Muscle layer of duodenum (tissue), 2 donors: ENCODE data around the gene CRCP.
"Not testable (repeated sequence)": the region's sequence is repeated elsewhere in the genome, so short reads cannot be mapped to it uniquely, and the experiment has no call there.

Source experiments
- H3K27ac ChIP-seq: one replicate; pipeline ENCODE4 v1.7.0; 2013; ENCODE audit warnings: mild to moderate bottlenecking, low read length
- H3K27me3 ChIP-seq: one replicate; pipeline ENCODE4 v1.7.0; 2013; ENCODE audit warnings: low read depth, mild to moderate bottlenecking, control low read depth, low read length
- H3K36me3 ChIP-seq, 2 donors: one replicate each; pipeline ENCODE4 v1.7.0; 2013; ENCODE audit warnings: low read length in 2 of 2, control low read depth in 1 of 2, mild to moderate bottlenecking in 1 of 2; ENCODE audit not compliant: insufficient read depth in 2 of 2, control insufficient read depth in 1 of 2
- H3K4me1 ChIP-seq, 2 donors: one replicate each; pipeline ENCODE4 v1.7.0; 2013; ENCODE audit warnings: low read length in 2 of 2, mild to moderate bottlenecking in 2 of 2, control low read depth in 1 of 2, moderate library complexity in 1 of 2; ENCODE audit not compliant: insufficient read depth in 2 of 2, control insufficient read depth in 1 of 2
- H3K4me3 ChIP-seq, 2 donors: one replicate each; pipeline ENCODE4 v1.7.0; 2013; ENCODE audit warnings: low read length in 2 of 2, low read depth in 1 of 2, mild to moderate bottlenecking in 1 of 2
- H3K9me3 ChIP-seq, 2 donors: one replicate each; pipeline ENCODE4 v1.7.0; 2013; ENCODE audit warnings: low read length in 2 of 2, control low read depth in 1 of 2, mild to moderate bottlenecking in 1 of 2; ENCODE audit not compliant: control insufficient read depth in 1 of 2
- donor health status: healthy.

CRCP gene

GRCh38 chr7:66163186-66163610 is 48.6 kb downstream of the CRCP start:
- Histone ChIP-seq H3K9me3 (peaks cover 0 to 2% of the 10 kb centered on the region in 2 donors), H3K27me3 (no peaks in the 10 kb centered on the region), H3K36me3 (peaks cover 0 to 7% of the 10 kb centered on the region in 2 donors), H3K4me1 (no peaks in the 10 kb centered on the region), H3K4me3 (no peak overlapping the region), H3K27ac (no peak overlapping the region)

DNA sequence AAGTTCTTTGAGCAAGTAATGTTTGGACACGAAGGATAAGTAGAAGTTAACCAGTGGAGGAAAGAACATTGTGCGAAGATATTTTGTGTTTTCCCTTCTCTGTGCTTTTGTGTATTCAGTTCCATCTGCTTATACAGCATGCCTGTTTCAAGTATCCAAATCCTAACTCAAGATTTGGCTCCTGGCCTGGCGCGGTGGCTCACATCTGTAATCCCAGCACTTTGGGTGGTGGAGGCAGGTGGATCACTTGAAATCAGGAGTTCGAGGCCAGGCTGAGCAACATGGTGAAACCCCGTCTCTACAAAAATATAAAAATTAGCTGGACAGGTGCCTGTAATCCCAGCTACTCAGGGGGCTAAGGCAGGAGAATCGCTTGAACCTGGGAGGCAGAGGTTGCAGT is 49.7 kb downstream of the CRCP start:
- Histone ChIP-seq H3K36me3 (no peaks in the 10 kb centered on the region), H3K27ac (no peak overlapping the region), H3K9me3 (peaks cover 0 to 2% of the 10 kb centered on the region in 2 donors), H3K4me3 (no peak overlapping the region), H3K4me1 (no peaks in the 10 kb centered on the region), H3K27me3 (no peaks in the 10 kb centered on the region)

DNA sequence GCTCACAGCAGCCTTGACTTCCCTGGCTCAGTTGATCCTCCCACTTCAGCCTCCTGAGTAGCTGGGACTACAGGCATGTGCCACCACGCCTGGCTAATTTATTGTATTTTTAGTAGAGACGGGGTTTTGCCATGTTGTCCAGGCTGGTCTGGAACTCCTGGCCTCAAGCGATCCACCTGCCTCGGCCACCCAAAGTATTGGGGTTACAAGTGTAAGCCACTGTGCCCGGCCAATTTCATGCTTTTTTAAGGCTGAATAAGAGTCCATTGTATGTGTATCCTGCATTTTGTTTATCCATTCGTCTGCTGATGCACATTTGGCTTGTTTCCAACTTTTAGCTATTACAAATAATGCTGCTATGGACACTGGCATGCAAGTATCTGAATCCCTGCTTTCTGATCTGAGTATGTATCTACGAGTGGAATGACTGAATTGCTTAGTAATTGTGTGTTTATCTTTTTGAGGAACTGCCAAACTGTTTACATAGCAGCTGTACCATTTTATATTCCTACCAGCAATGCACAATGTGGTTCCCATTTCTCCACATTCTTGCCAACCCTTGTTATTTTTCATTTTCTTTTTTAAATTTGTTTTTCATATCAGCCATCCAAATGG is 53.2 kb downstream of the CRCP start:
- Histone ChIP-seq H3K36me3 (no peaks in the 10 kb centered on the region), H3K4me1 (no peaks in the 10 kb centered on the region), H3K27me3 (no peaks in the 10 kb centered on the region), H3K27ac (no peak overlapping the region), H3K4me3 (no peak overlapping the region), H3K9me3 (no peaks in the 10 kb centered on the region)

GRCh38 chr7:66169616-66170015 is 55.0 kb downstream of the CRCP start:
- no peaks in the 10 kb centered on the region for H3K9me3 ChIP-seq
- no peaks in the 10 kb centered on the region for H3K27me3 ChIP-seq
- no peaks in the 10 kb centered on the region for H3K36me3 ChIP-seq
- no peak overlapping the region for H3K27ac ChIP-seq
- no peak overlapping the region for H3K4me3 ChIP-seq
- no peaks in the 10 kb centered on the region for H3K4me1 ChIP-seq

DNA sequence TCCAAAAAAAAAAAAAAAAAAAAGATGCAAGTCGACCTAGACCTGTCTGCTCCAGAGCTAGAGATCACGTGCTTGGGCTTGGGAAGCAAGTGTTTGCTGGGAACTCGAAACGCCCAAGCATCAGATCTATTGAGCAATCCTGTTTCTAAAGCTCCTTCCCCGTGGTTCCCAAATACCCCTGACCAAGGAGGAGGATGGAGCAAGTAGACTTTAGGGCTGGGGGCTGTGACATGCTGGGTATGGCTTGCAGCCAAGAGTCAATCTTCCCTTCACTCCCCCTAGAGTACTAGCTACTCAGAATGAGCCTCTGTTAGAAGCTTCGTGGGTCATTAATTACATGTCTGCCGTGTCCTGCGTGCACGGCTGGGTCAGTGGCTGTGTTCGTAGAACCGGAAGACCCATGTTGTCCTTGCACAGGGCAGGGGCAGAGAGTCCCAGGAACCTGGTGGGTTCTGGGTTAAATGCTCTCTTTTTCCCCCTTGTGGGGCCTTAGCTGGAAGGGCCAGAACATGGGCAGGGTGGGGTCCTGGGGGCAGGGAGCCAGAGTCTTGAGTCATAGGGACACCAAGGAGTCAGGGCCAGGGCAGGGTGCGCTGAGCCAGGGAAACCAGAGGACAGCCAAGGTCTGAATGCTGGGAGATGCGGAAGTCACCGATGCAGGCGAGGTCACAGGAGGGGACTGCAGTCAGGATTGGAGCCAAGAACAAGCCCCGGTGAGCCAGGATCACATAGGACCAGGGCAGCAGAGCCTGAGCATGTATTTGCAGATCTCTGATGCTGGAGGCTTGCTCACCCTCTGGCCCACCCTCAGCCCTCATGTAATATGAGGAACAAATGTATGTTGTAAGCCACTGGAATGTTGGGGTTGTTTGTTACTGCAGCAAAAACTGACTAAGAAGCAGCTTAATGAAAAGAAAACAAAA is 55.9 kb downstream of the CRCP start:
- no peaks in the 10 kb centered on the region for H3K9me3 ChIP-seq
- H3K4me1 ChIP-seq, result no peaks in the 10 kb centered on the region
- no peak overlapping the region for H3K4me3 ChIP-seq
- H3K27me3 ChIP-seq, result no peaks in the 10 kb centered on the region
- H3K36me3 ChIP-seq, result no peaks in the 10 kb centered on the region
- no peak overlapping the region for H3K27ac ChIP-seq

- H3K4me1 ChIP-seq, result not testable (repeated sequence)
Observed at GRCh38 chr7:66172536-66173401, 58.1 kb downstream of the CRCP start.

GRCh38 chr7:66173856-66174255 is 59.2 kb downstream of the CRCP start:
- H3K9me3 ChIP-seq, result no peaks in the 10 kb centered on the region
- no peaks in the 10 kb centered on the region for H3K36me3 ChIP-seq
- H3K27ac ChIP-seq, result no peak overlapping the region
- H3K4me1 ChIP-seq, result no peaks in the 10 kb centered on the region
- no peak overlapping the region for H3K4me3 ChIP-seq
- no peaks in the 10 kb centered on the region for H3K27me3 ChIP-seq

More at GRCh38 chr7:66172536-66173401, 58.1 kb downstream of the CRCP start:
- not testable (repeated sequence) for H3K27ac ChIP-seq, H3K27me3 ChIP-seq, H3K4me3 ChIP-seq, H3K9me3 ChIP-seq, H3K36me3 ChIP-seq

- H3K4me1 ChIP-seq, H3K27me3 ChIP-seq, H3K4me3 ChIP-seq, H3K36me3 ChIP-seq, H3K27ac ChIP-seq, H3K9me3 ChIP-seq: not testable (repeated sequence)
Observed at GRCh38 chr7:66175006-66175405, 60.4 kb downstream of the CRCP start.

GRCh38 chr7:66176914-66177313 is 62.3 kb downstream of the CRCP start:
- Histone ChIP-seq H3K27me3 (no peaks in the 10 kb centered on the region), H3K36me3 (no peaks in the 10 kb centered on the region), H3K9me3 (no peaks in the 10 kb centered on the region), H3K4me3 (no peak overlapping the region), H3K4me1 (no peaks in the 10 kb centered on the region), H3K27ac (no peak overlapping the region)

DNA sequence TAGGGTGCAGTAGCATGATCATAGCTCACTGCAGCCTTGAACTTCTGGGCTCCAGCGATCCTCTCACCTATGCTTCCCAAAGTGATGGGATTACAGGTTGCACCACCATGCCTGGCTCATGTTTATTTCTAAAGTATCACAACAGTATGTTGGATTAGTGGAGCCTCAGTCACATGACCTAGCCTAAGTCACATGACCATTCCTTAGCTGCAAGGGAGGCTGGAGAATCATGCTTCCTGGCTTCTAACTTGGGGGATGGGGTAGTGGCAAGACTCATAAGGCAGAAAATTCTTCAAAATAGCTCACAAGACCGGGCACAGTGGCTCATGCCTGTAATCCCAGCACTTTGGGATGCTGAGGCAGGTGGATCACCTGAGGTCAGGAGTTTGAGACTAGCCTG is 63.6 kb downstream of the CRCP start:
- Histone ChIP-seq H3K27ac (no peak overlapping the region), H3K27me3 (no peaks in the 10 kb centered on the region), H3K36me3 (no peaks in the 10 kb centered on the region), H3K4me3 (no peak overlapping the region), H3K4me1 (no peaks in the 10 kb centered on the region), H3K9me3 (no peaks in the 10 kb centered on the region)

GRCh38 chr7:66181329-66181728 is 66.7 kb downstream of the CRCP start:
- no peak overlapping the region for H3K4me3 ChIP-seq
- H3K36me3 ChIP-seq, result no peaks in the 10 kb centered on the region
- H3K27me3 ChIP-seq, result no peaks in the 10 kb centered on the region
- H3K27ac ChIP-seq, result no peak overlapping the region
- peaks cover 0 to 2% of the 10 kb centered on the region in 2 donors for H3K9me3 ChIP-seq
- H3K4me1 ChIP-seq, result no peaks in the 10 kb centered on the region
